H1 (cell line): ENCODE data around the gene MOCS3. TPM values are rescaled to one million over a fixed set of nuclear protein-coding genes. Genes with fewer than 3 reads are reported as not detected.

Experiments
- CREB1 ChIP-seq: IDR thresholded peaks from 2 replicates; pipeline ENCODE4 v1.6.1; 2012; ENCODE audit warnings: inconsistent platforms
- EZH2 ChIP-seq: fragments of 200-600 bp; sonication (generic); IDR thresholded peaks from 2 replicates; pipeline ENCODE4 v1.7.1; 2012; ENCODE audit warnings: low read depth, mild to moderate bottlenecking, moderate library complexity, low read length, inconsistent platforms; ENCODE audit not compliant: severe bottlenecking
- SAP30 ChIP-seq: fragments of 300-600 bp; sonication (generic); IDR thresholded peaks from 2 replicates; pipeline ENCODE4 v1.7.1; 2012; ENCODE audit warnings: low read length, moderate library complexity, mild to moderate bottlenecking, inconsistent platforms; ENCODE audit not compliant: insufficient read depth, insufficient replicate concordance
- SIN3A ChIP-seq, 2 experiments: IDR thresholded peaks in 1 of 2; conservative IDR thresholded peaks in 1 of 2; 2 replicates each; pipeline ENCODE4 v1.6.1; 2011 to 2012; ENCODE audit warnings: low read length in 2 of 2, improper control_type of control experiment in 1 of 2, low read depth in 1 of 2, mild to moderate bottlenecking in 1 of 2
- polyA plus RNA-seq, 7 experiments: library from polyadenylated mRNA; depleted of rRNA in 3 of 7; stranded (reverse) in 5 of 7; unstranded in 2 of 7; fragments of >200 nt in 5 of 7; fragments of 200-250 nt in 2 of 7; gene quantifications; 1 replicate in 5 of 7; 2 replicates in 1 of 7; 4 replicates in 1 of 7; pipeline versions ENCODE4 v1.2.1 to v1.2.3, GENCODE V29; 2011 to 2013; ENCODE audit warnings: missing spikeins in 2 of 7, mixed read lengths in 2 of 7
- total RNA-seq: library from RNA; stranded (reverse); fragmentation: NEBNext Ultra II Directional; extraction: Animal tissue kit (Norgen Biotek cat#: 25700); gene quantifications from 2 replicates; pipeline ENCODE4 v1.2.1, GENCODE V29; 2021
- TF ChIP-seq, protein P1 (sequence below): fragments of 300-600 bp; sonication (generic); IDR thresholded peaks from 2 replicates; pipeline ENCODE4 v1.7.1; 2012; ENCODE audit warnings: low read length, moderate library complexity, mild to moderate bottlenecking, inconsistent platforms; ENCODE audit not compliant: insufficient replicate concordance
- TF ChIP-seq, protein P2 (sequence below), 3 experiments: IDR thresholded peaks; 1 replicate in 2 of 3; 2 replicates in 1 of 3; pipeline versions ENCODE4 v1.5.1 to v1.6.1; 2011; ENCODE audit warnings: low read length in 3 of 3, mild to moderate bottlenecking in 3 of 3, inconsistent platforms in 2 of 3, low read depth in 1 of 3, moderate library complexity in 1 of 3; ENCODE audit not compliant: insufficient read depth in 1 of 3; ENCODE audit errors: control extremely low read depth in 1 of 3

Gene MOCS3
- total and polyA plus RNA-seq, 2 of the 8 experiments (the other 6 are each of a cell fraction or from before 2014, with no cell fraction given) = 6.2 to 6.3 TPM

DNA sequence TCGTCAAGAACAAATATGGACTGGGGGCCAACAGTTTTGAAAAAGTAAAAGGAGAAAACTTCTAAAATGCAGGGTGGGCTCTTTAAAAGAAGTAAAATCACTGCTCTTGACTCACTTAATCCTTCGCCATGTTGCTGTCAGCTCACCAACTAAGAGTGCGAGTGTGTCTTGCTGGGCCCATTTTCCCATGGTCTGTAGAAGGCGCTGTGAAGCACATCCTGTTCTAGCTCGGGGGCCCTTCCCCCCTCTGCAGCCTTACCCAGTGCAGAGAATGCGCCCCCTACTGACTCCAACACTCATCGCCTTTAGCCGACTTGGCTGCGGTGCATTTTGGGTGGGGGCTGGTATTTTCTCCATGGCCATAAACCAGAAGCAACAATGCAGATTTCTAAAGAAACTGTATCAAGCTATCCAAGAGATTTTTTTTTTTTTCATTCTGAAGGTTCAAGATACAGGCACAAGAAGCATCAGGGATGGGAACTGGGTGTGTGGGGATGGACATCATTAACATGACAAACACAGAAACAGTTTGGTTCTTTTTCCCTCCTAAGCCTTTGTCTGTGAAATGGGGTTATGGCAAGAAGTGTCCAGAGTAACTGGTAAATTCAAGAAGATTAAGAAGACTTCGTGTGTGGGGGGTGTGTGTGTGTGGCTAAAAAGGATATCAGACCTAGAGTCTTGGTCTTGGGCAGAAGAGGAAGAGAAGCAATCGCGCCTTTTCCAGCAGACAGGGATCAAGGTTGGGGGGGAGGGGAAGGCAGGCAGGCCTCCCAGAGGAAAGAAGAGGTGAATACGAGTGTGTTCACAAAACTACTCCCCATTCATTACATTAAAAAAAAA lies 29.1 kb upstream of the MOCS3 start (continued):
- TF ChIP-seq, protein P1, sequence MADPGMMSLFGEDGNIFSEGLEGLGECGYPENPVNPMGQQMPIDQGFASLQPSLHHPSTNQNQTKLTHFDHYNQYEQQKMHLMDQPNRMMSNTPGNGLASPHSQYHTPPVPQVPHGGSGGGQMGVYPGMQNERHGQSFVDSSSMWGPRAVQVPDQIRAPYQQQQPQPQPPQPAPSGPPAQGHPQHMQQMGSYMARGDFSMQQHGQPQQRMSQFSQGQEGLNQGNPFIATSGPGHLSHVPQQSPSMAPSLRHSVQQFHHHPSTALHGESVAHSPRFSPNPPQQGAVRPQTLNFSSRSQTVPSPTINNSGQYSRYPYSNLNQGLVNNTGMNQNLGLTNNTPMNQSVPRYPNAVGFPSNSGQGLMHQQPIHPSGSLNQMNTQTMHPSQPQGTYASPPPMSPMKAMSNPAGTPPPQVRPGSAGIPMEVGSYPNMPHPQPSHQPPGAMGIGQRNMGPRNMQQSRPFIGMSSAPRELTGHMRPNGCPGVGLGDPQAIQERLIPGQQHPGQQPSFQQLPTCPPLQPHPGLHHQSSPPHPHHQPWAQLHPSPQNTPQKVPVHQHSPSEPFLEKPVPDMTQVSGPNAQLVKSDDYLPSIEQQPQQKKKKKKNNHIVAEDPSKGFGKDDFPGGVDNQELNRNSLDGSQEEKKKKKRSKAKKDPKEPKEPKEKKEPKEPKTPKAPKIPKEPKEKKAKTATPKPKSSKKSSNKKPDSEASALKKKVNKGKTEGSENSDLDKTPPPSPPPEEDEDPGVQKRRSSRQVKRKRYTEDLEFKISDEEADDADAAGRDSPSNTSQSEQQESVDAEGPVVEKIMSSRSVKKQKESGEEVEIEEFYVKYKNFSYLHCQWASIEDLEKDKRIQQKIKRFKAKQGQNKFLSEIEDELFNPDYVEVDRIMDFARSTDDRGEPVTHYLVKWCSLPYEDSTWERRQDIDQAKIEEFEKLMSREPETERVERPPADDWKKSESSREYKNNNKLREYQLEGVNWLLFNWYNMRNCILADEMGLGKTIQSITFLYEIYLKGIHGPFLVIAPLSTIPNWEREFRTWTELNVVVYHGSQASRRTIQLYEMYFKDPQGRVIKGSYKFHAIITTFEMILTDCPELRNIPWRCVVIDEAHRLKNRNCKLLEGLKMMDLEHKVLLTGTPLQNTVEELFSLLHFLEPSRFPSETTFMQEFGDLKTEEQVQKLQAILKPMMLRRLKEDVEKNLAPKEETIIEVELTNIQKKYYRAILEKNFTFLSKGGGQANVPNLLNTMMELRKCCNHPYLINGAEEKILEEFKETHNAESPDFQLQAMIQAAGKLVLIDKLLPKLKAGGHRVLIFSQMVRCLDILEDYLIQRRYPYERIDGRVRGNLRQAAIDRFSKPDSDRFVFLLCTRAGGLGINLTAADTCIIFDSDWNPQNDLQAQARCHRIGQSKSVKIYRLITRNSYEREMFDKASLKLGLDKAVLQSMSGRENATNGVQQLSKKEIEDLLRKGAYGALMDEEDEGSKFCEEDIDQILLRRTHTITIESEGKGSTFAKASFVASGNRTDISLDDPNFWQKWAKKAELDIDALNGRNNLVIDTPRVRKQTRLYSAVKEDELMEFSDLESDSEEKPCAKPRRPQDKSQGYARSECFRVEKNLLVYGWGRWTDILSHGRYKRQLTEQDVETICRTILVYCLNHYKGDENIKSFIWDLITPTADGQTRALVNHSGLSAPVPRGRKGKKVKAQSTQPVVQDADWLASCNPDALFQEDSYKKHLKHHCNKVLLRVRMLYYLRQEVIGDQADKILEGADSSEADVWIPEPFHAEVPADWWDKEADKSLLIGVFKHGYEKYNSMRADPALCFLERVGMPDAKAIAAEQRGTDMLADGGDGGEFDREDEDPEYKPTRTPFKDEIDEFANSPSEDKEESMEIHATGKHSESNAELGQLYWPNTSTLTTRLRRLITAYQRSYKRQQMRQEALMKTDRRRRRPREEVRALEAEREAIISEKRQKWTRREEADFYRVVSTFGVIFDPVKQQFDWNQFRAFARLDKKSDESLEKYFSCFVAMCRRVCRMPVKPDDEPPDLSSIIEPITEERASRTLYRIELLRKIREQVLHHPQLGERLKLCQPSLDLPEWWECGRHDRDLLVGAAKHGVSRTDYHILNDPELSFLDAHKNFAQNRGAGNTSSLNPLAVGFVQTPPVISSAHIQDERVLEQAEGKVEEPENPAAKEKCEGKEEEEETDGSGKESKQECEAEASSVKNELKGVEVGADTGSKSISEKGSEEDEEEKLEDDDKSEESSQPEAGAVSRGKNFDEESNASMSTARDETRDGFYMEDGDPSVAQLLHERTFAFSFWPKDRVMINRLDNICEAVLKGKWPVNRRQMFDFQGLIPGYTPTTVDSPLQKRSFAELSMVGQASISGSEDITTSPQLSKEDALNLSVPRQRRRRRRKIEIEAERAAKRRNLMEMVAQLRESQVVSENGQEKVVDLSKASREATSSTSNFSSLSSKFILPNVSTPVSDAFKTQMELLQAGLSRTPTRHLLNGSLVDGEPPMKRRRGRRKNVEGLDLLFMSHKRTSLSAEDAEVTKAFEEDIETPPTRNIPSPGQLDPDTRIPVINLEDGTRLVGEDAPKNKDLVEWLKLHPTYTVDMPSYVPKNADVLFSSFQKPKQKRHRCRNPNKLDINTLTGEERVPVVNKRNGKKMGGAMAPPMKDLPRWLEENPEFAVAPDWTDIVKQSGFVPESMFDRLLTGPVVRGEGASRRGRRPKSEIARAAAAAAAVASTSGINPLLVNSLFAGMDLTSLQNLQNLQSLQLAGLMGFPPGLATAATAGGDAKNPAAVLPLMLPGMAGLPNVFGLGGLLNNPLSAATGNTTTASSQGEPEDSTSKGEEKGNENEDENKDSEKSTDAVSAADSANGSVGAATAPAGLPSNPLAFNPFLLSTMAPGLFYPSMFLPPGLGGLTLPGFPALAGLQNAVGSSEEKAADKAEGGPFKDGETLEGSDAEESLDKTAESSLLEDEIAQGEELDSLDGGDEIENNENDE = no peak
- peak; percentile 78 for TF ChIP-seq CREB1
- peak; percentile 56 for TF ChIP-seq SAP30
- peak; percentile 85 to 87; a peak in 3 of 4 replicates for TF ChIP-seq SIN3A (conservative IDR thresholded peaks at IDR 0.05 in 1 of 2, IDR thresholded peaks at IDR 0.05 in 1 of 2; ENCODE audit: low read depth in 1 of 2, low read length in 2 of 2)
- TF ChIP-seq EZH2 = no peak
- TF ChIP-seq, protein P2, sequence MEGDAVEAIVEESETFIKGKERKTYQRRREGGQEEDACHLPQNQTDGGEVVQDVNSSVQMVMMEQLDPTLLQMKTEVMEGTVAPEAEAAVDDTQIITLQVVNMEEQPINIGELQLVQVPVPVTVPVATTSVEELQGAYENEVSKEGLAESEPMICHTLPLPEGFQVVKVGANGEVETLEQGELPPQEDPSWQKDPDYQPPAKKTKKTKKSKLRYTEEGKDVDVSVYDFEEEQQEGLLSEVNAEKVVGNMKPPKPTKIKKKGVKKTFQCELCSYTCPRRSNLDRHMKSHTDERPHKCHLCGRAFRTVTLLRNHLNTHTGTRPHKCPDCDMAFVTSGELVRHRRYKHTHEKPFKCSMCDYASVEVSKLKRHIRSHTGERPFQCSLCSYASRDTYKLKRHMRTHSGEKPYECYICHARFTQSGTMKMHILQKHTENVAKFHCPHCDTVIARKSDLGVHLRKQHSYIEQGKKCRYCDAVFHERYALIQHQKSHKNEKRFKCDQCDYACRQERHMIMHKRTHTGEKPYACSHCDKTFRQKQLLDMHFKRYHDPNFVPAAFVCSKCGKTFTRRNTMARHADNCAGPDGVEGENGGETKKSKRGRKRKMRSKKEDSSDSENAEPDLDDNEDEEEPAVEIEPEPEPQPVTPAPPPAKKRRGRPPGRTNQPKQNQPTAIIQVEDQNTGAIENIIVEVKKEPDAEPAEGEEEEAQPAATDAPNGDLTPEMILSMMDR (IDR thresholded peaks at IDR 0.05; ENCODE audit: control extremely low read depth in 1 of 3, insufficient read depth in 1 of 3, low read depth in 1 of 3, low read length in 3 of 3) = peak; percentile 98 to 99 (median 99)
